HuH-7 (cell line): ENCODE data around the gene RPL10A.
A peak's percentile ranks its signal among the peaks of the same experiment; 100 is the strongest.
"Not testable (repeated sequence)": the region's sequence is repeated elsewhere in the genome, so short reads cannot be mapped to it uniquely, and the experiment has no call there.

Source experiments
- DNase-seq: peaks from one replicate; pipeline ENCODE4 v3.0.0; 2011; ENCODE audit warnings: low spot score

The RPL10A gene

DNA sequence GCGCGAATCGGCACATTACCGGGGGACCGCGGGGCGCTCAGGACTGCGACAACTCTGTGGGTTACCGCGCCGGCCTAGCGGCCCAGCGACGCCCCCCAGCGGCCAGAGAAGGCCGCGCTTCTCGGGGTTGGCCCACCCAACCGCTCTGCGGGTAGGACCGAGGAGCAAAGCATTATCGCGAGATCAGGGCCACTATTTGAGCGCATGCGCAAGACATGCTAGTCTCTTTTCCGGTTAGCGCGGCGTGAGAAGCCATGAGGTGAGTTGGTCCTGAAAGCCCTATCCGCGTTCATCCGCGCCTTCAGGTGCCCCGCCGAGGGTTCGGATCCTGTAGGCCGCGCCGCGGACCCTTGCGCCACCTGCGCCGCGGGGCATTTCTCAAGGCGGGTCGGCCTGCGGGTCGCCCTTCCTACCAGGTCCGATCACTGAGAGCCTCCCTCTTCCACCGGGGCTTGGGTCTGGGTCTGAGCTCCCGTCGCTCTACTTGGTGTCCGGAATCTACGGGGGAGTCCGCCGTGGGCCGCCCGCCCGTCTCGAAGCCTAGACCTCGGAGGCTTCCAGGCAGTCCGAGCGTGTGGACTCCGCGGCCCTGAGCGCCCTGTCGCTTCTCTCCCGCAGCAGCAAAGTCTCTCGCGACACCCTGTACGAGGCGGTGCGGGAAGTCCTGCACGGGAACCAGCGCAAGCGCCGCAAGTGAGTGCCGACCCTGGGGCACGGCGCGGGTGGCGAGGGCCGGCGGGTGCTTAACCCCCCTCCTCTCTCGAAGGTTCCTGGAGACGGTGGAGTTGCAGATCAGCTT, at the start of gene RPL10A:
TSS of gene RPL10A (plus strand) at position 221 of the 799 bp plus-strand sequence. CDS start at position 255, 34 bp downstream.
- DNase-seq, result peak; percentile 89

DNA sequence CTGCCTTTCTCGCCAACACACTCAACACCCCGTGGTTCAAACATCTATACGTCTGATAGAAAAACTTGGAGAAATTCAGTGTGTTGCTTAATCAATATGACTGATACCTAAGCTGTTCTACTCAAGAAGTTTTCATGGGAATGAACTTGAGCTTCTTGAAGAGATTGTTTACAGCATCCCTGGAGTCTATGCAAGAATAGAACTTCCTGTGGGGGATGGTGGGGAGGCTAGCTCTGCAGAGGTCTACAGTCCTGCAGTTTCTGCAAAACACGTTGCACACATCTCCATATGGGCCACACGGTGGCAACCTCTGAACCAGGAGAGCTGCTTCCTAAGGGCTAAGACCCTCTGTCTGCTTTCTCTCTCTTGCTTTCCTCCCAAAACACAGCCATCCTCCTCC, 48.8 kb upstream of the RPL10A start:
- DNase-seq, result no peak

DNA sequence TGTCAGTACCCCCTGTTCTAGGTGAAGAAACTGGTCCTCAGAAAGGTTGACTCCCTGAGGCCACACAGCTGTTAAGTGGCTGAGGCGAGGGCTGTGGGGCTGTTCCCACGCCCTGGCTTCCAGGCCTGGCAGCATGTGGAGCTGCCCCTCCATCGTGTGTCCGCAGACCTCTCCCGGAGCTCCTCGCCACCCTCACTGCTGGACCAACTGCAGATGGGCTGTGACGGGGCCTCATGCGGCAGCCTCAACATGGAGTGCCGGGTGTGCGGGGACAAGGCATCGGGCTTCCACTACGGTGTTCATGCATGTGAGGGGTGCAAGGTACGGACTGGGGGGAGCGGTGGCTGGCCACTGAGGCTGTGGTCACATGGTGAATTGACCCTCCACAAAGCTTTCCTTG, 48.2 kb upstream of the RPL10A start:
- DNase-seq, result no peak

DNA sequence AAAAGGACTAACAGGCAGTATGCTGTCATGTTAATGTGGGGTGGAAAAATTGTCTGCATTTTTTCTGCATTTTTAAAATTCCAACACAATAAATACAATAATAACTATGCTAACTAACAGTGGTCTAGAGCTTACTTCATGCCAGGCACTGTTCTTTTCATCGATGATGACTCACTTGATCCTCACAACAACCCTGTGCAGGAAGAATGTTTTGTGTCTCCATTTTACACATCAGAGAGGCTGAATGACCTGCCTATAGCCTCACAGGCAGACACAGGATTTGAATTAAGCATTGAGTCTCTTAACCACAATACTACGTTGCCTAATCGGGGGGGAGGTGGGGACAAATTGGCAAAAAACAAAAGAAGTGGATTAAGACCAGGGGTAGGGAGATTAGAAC, 42.9 kb upstream of the RPL10A start:
- no peak for DNase-seq

DNA sequence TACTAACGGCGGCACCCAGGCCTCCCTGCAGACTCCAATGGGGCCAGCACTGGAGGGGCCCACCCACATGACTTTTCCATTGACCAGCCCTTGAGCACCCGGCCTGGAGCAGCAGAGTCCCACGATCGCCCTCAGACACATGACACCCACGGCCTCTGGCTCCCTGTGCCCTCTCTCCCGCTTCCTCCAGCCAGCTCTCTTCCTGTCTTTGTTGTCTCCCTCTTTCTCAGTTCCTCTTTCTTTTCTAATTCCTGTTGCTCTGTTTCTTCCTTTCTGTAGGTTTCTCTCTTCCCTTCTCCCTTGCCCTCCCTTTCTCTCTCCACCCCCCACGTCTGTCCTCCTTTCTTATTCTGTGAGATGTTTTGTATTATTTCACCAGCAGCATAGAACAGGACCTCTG, 42.1 kb upstream of the RPL10A start:
- no peak for DNase-seq

DNA sequence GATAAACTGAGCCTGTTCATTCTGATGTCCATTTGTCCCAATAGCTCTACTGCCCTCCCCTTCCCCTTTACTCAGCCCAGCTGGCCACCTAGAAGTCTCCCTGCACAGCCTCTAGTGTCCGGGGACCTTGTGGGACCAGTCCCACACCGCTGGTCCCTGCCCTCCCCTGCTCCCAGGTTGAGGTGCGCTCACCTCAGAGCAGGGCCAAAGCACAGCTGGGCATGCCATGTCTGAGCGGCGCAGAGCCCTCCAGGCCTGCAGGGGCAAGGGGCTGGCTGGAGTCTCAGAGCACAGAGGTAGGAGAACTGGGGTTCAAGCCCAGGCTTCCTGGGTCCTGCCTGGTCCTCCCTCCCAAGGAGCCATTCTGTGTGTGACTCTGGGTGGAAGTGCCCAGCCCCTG, 40.8 kb upstream of the RPL10A start:
- no peak for DNase-seq

DNA sequence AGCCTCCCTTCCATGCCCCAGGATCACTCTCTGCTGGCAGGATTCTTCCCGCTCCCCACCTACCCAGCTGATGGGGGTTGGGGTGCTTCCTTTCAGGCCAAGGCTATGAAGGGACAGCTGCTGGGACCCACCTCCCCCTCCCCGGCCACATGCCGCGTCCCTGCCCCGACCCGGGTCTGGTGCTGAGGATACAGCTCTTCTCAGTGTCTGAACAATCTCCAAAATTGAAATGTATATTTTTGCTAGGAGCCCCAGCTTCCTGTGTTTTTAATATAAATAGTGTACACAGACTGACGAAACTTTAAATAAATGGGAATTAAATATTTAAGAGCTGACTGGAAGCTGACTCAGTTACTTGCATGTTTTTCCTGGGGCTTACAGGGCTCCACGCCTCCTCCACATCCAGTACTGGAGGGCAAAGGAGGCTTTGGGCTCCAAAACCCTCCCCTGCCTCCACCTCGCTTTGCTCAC, 40.3 kb upstream of the RPL10A start:
- no peak for DNase-seq

DNA sequence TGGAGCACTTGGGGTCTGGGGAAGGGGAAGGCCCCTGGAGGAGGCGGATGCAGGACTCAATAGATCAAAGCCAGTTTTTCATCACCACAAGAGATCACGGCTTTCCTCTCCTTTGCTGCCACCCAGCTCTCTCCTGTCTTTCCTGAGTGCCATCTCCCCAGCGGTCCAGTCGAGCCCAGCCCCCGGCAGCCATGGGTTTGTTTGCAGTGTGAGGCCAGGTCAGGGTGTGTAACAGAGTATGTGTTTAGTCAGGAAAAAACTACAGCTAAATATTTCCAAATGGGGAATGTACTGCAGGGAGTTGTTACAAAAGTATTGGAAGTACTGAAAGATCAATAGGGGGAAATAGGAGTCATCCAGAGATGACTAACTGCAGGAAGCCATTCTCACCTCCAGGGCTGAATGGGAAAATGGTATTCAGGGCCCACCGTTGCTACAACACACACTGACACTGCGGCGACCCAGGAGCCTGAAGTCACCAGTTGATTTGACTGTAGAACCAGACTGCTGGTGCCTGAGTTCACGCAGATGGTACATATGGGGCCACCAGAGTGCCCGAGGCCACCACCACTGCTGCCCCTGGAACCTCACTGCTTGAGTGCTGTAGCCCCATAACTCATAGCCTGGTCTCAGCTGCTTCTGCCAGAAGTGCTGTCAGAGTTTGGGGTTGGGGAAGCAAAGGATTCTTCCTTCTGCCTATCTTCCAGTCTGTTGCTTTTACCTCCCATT, 39.6 kb upstream of the RPL10A start:
- DNase-seq, result peak; percentile 39

DNA sequence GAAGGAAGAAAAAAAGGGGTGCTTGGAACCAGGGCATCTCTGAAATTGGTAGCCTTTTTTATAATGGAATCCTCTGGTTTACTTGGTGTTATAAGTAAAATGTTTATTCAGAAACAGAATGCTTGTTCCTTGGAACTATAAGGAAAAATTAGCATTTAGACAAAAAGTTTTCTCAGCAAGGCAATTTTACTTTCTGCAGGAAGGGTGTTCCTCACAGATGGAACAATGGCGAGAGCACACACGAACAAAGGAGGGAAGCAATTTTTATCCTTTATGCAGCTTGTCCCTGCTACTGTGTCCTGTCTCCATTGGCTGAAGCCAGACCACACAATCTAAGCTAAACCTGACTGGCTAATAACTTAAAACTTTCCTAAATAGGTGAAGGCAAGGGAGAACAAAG, 38.7 kb upstream of the RPL10A start:
- no peak for DNase-seq

DNA sequence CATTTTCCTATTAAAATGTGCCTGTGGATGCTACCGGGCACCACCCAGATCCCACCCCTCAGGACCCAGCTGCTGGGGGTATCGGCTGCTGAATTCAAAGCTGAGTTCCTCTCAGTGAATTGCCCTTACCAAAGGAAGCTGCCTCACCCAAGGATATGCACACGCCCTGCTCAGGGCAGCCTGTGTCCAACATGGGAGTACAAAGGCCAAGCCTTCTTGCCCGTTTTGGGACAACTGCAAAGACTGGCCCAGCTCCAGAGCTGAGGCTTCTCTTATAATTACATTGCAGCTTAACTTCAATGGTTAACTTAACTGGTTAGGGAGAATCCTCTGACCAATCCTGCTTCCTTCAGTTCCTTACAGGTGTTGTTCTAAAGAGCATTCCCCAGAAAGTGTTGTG, 35.9 kb upstream of the RPL10A start:
- DNase-seq, result no peak

DNA sequence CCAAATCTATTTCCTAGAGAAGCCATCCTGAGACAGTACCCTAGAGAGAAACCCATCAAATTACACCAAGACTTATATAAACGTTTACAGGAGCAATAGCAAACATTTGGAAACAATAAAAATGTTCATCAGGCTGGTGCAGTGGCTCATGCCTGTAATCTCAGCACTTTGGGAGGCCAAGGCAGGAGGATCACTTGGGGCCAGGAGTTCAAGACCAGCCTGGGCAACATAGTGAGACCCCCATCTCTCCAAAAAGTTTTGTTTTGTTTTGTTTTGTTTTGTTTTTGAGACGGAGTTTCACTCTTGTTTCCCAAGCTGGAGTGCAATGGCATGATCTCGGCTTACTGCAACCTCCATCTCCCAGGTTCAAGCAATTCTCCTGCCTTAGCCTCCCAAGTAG, 35.5 kb upstream of the RPL10A start:
- not testable (repeated sequence) for DNase-seq

DNA sequence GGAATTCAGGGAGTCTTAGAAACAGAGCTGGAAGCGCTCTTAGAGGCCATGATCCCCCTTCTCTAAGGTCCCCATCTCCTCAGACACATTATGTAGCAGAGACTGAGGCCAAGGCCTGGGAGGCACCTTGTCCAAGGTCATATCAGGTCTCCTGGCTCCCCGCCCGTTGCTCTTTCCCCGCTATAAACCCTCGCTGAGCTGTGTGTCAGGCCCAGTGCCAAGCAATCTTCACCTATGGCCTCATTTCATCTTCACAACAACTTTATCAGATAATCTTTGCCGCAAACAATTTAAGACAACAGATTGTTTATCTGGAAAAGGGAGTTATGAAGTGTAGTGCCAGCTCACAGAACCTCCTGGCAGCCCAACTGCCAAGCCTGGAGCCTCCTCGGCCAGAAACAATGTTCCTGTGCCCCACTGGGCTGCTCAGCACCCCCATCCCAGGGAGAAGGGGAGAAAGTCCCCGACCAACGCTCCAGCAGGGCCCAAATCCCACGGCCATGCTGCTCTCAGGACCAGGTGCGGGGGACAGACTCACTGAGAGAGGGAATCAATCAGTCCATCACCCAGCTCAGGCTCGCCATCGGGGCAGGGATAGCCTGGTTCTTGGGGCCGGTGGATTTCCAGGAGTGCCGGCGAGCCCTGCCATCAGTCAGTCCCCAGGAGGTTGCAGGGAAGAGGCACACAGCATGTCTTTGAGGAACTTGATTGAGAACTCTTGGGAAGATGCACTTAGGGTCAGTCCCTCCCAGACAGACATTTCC, 32.9 kb upstream of the RPL10A start:
- DNase-seq, result no peak

DNA sequence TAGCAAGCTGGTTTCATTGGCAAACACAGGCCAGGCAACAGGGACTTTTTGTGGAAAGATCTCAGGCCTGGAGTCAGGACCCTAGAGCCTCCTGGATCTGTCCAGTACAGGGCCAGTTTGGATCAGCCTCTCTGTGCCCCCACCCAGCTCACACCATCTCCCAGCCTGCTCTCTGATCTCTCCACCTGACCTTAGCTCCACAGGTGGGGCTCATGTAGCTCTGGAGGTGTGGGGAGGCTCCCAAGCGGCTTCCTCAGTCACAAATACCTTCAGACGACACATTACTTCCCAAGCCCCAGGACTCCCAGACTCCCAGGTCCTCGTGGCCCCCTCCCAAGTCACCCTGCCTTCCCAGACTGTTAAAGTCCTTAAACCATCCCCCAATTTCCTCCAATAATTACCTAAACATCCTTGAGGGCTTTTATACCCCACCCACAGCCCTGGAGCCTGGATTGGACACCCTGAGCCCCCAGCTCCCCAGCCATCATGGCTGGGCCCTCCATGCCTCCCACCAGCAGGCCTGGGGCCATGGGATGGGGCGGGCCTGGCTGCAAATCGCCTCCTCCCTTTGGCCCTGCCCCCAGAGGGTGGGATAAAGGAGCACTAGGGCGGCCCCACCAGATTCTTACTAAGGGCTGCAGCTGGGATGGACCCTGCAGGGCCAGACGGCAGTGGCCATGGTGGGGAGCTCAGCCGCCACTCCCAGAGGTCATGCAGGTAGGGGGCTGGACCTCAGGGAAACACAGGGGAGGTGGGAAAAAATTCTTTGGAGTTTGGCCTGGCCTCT, 31.9 kb upstream of the RPL10A start:
- no peak for DNase-seq

DNA sequence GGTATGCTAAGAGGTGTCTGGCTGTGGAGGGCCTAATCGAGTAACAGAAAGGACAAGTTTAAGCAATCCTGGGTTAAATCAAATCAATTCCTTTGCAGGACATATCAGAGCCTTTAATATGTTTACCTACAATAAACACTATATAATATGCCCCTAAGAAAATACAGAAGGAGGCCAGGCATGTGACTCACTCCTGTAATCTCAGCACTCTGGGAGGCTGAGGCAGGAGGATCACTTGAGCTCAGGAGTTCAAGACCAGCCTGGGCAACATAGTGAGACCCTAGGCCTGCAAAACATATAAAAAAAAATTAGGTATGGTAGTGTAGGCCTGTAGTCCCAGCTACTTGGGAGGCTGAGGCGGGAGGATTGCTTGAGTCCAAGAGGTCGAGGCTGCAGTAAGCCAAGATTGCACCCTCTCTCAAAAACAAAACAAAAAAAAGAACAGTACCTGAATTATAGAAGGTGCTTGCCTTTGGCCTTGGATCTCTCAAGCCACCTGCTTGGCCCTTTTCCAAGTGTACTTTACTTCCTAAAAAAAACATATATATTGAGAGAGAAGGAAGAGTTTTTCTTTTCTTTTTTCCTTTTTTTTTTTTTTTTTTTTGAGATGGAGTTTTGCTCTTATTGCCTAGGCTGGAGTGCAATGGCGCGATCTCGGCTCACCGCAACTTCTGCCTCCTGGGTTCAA, 29.7 kb upstream of the RPL10A start:
- DNase-seq, result not testable (repeated sequence)

DNA sequence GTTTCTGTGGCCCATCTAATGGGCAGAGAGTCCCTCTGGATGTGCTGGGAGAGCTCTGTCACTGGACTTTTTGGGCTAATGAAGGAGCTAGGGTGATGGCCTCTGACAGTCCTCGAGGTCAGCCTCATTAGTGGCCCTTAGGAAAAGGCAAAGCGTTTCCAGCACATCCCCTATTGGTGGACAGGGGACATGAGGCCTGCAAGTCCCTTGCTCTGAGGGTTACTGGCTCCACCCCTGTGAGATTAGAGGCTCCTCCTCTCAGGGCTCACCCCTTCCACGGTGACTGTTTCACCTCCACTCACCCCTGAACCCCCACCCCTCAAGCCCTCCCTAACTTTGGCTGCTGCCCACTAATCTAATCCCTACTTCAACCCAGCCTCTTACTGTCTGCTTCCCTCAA, 28.9 kb upstream of the RPL10A start:
- DNase-seq, result no peak

DNA sequence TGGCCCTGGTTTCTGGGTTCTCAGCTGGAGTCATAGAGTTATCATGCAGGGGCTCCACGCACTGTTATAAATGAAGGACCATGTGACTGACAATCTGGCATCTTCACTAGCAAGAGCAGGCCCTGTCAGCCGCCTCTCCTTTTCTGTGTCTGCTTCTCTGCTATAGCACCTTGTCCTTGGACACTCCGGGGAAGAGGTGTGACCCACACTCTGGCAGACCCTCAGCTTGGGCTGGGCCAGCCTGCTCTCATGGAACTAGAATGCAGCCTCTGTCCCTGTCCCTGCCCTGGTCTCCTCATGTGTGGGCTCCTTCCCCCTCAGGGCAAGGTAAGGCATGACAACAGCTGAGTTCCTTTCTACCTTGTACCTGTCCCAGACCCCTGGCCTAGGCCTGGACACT, 27.0 kb upstream of the RPL10A start:
- no peak for DNase-seq

DNA sequence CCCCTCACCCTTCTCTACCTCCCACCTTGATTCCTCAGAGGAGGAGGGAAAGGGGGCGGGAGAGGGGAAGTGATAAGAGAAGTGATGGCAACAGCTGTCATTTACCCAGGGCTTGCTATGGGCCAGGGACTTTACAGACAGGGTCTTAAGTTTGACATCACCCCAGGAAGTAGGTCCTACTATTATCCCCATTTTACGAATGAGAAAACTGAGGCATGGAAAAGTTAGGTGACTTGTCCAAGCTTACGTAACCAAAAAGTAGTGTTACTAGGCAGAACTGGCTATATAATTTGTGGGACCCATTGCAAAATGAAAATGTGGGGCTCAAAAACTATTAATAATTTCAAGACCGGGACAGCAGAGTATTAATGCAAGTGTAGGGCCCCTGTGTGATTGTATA, 26.6 kb upstream of the RPL10A start:
- DNase-seq, result no peak

DNA sequence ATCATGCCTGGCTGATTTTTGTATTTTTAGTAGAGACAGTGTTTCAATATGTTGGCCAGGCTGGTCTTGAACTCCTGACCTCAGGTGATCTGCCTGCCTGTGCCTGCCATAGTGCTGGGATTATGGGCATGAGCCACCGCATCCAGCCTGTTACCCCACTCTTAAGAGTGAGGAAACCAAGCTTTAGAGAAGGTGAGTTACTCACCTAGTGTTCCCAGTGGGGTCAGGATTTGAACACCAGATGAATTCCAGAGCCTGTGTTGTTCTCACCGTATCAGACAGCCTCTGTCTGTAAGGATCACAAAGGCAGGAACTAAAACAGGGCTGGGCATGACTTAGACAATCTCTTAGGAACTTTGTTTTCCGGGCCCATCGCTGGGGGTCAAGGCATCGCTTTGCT, 25.5 kb upstream of the RPL10A start:
- no peak for DNase-seq

DNA sequence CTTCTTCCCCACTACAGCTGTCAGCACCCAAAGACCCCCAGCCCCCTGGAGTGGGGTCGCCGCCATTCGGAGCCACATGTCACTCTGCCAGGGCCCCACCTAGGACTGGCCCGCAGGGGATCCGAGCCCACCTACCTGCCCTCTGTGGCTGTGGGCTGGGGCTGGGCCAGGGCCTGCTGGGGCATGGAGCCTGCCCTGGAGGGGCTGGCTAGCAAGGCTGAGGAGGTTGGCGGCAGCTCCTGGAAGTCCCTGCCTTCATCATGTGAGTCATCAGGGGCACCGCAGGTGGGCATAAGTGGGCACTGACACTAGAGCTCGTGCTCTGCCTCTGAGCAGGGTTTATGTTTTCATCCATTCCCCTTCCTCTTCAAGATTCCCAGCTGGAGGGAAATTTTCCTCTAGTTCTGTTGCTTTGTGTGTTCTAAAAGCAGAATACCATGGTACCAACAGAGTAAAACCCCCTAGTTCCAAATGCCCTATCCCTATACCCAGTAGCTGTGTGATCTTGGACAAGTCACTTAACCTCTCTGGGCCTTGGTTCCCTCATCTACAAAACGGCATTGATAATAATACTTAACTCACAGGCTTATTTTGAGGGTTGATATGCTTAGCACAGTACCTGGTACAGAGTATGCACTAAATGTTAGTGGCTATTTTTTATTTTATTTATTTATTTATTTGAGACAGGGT, 24.7 kb upstream of the RPL10A start:
- no peak for DNase-seq

DNA sequence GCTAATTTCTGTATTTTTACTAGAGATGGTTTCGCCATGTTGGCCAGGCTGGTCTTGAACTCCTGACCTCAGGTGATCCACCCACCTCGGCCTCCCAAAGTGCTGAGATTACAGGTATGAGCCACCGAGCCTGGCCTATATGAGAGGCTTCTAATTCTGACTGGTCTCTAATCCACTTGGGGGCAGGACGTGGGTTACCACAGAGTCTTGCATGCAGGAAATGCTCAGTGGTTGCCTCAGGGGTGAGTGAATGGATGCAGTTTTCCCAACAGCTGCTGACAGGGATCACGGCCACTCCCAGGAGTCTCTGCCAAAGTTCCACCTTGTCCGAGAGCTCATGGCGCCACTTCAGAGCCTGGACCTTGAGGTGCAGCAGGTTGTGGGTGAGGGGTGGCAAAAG, 22.5 kb upstream of the RPL10A start:
- DNase-seq, result no peak

DNA sequence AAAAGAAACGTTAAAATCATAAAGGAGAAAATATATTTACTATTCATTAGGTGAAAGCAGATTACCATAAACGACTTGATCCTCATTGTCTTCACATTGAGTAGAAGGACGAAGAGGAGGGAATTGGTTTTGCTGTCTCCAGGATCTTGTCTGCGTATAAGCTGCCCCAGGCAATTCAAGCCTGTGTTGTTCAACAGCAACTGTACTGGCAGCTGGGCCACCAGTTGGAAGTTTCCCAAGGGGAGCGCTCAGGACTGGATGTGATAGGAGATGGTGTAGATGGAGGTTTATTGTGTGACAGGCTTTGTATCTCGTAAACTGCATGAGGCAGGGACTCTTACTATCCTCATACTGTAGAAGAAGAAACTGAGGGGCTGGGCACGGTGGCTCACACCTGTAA, 20.0 kb upstream of the RPL10A start:
- no peak for DNase-seq
